Neuronal stem cell (in vitro differentiated cells): ENCODE data around the gene TRPM7.

Experiments
- DNase-seq: peaks from one replicate; pipeline ENCODE4 v3.0.0-alpha.2; 2013; ENCODE audit warnings: low spot score
- H2AFZ ChIP-seq: one replicate; pipeline ENCODE4 v1.6.1; 2013; ENCODE audit warnings: mild to moderate bottlenecking, low read length, inconsistent platforms
- H2AK5ac ChIP-seq: 2 replicates; pipeline ENCODE4 v1.6.1; 2013; ENCODE audit warnings: low read depth, mild to moderate bottlenecking, inconsistent platforms, low read length, moderate library complexity, mixed read lengths
- H2BK120ac ChIP-seq: 2 replicates; pipeline ENCODE4 v1.6.1; 2013; ENCODE audit warnings: low read depth, mild to moderate bottlenecking, inconsistent platforms, low read length, moderate library complexity, mixed read lengths
- H2BK12ac ChIP-seq: one replicate; pipeline ENCODE4 v1.6.1; 2013; ENCODE audit warnings: low read length, inconsistent platforms
- H2BK15ac ChIP-seq: 2 replicates; pipeline ENCODE4 v1.6.1; 2013; ENCODE audit warnings: mild to moderate bottlenecking, low read length, inconsistent platforms, mixed read lengths
- H2BK5ac ChIP-seq: one replicate; pipeline ENCODE4 v1.6.1; 2013; ENCODE audit warnings: inconsistent platforms, mild to moderate bottlenecking, low read length, moderate library complexity
- H3K14ac ChIP-seq: one replicate; pipeline ENCODE4 v1.6.1; 2013; ENCODE audit warnings: low read length, inconsistent platforms
- H3K18ac ChIP-seq: 2 replicates; pipeline ENCODE4 v1.6.1; 2013; ENCODE audit warnings: low read length, inconsistent platforms
- H3K23ac ChIP-seq: 2 replicates; pipeline ENCODE4 v1.6.1; 2013; ENCODE audit warnings: low read depth, mild to moderate bottlenecking, mixed read lengths, low read length, inconsistent platforms; ENCODE audit not compliant: poor library complexity
- H3K27ac ChIP-seq: replicated peaks from 3 replicates; pipeline ENCODE4 v1.5.1; 2013; ENCODE audit warnings: low read length, inconsistent platforms
- H3K27me3 ChIP-seq, 3 experiments: 2 replicates each; pipeline ENCODE4 v1.6.1; 2013; ENCODE audit warnings: low read length in 3 of 3, mild to moderate bottlenecking in 2 of 3, inconsistent platforms in 1 of 3, low read depth in 1 of 3, mixed read lengths in 1 of 3, moderate library complexity in 1 of 3; ENCODE audit not compliant: control insufficient read depth in 3 of 3, insufficient read depth in 3 of 3
- H3K36me3 ChIP-seq, 2 donors: replicated peaks in 1 of 2; 2 replicates each; pipeline ENCODE4 v1.6.1; 2013; ENCODE audit warnings: low read length in 2 of 2; ENCODE audit not compliant: control insufficient read depth in 2 of 2, insufficient read depth in 2 of 2
- H3K4ac ChIP-seq: 2 replicates; pipeline ENCODE4 v1.6.1; 2013; ENCODE audit warnings: inconsistent platforms, mild to moderate bottlenecking, low read length, moderate library complexity
- H3K4me1 ChIP-seq, 2 donors: 1 replicate in 1 of 2; 2 replicates in 1 of 2; pipeline ENCODE4 v1.6.1; 2013; ENCODE audit warnings: low read length in 2 of 2, low read depth in 1 of 2; ENCODE audit not compliant: control insufficient read depth in 2 of 2, insufficient read depth in 1 of 2
- H3K4me2 ChIP-seq: one replicate; pipeline ENCODE4 v1.6.1; 2013; ENCODE audit warnings: mild to moderate bottlenecking, low read length, inconsistent platforms; ENCODE audit not compliant: insufficient read depth, poor library complexity, severe bottlenecking
- H3K4me3 ChIP-seq, 2 donors: 2 replicates each; pipeline ENCODE4 v1.5.1; 2013; ENCODE audit warnings: low read length in 2 of 2, mild to moderate bottlenecking in 2 of 2, inconsistent platforms in 1 of 2, moderate library complexity in 1 of 2
- H3K79me1 ChIP-seq: one replicate; pipeline ENCODE4 v1.6.1; 2013; ENCODE audit warnings: low read depth, mild to moderate bottlenecking, inconsistent platforms, low read length, moderate library complexity
- H3K9ac ChIP-seq: one replicate; pipeline ENCODE4 v1.6.1; 2013; ENCODE audit warnings: mild to moderate bottlenecking, low read depth, low read length, inconsistent platforms; ENCODE audit not compliant: poor library complexity
- H3K9me3 ChIP-seq, 2 donors: replicated peaks in 1 of 2; 2 replicates each; pipeline versions ENCODE3 to v1.6.1; 2013; ENCODE audit warnings: low read length in 2 of 2, mild to moderate bottlenecking in 2 of 2, inconsistent platforms in 1 of 2, low read depth in 1 of 2, mixed read lengths in 1 of 2, moderate library complexity in 1 of 2; ENCODE audit not compliant: control insufficient read depth in 2 of 2, insufficient read depth in 1 of 2
- H4K8ac ChIP-seq: one replicate; pipeline ENCODE4 v1.6.1; 2013; ENCODE audit warnings: low read depth, mild to moderate bottlenecking, inconsistent platforms, low read length, moderate library complexity
- H4K91ac ChIP-seq: one replicate; pipeline ENCODE4 v1.6.1; 2013; ENCODE audit warnings: low read length, low read depth, mild to moderate bottlenecking, inconsistent platforms; ENCODE audit not compliant: poor library complexity
- WGBS, 2 donors: extraction: QIAGEN DNeasy Blood & Tissue Kit; methylation state at CpG; one replicate each; pipeline ENCODE4 v1.1.7; 2013; ENCODE audit warnings: missing lambda C conversion rate in 2 of 2, mixed read lengths in 1 of 2; ENCODE audit not compliant: insufficient read length in 2 of 2, insufficient replicate concordance in 1 of 2; ENCODE audit errors: extremely low coverage in 2 of 2; 5-methylcytosine and 5-hydroxymethylcytosine counted together

Gene TRPM7

DNA sequence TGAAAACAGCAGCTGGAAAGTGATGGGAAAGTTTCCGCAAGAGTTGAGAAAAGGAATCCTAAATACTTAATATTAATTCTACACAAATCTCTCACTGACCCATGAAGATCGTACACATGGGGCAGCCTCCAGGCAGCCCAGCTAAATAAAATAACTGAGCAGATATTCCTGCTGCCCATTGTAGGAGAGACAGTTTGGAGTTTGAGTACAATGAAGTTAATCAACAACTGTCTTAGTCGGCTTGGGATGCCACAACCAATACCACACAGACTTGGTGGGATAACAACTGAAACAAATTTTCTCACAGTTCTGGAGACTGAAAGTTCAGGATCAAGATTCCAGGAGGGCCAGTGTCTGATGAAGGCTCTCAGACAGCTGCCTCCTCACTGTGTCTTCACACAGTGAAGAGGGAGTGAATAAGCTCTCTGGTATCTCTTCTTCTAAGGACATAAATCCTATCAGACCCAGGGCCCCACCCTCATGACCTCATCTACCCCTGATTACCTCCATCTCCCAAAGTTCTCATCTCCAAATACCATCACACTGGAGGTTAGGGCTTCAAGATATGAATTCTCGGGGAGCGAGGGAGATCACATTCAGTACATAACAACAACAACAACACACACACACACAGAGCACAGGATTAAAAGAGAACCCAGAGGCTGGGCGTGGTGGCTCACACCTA is 9.7 kb downstream of the TRPM7 start:
- H2AFZ ChIP-seq, result no peak overlapping the region
- no CpG with 5 or more reads among the region's 6 CpGs for WGBS, 2 donors
- no peaks in the 10 kb centered on the region for H3K27me3 ChIP-seq
- no peak overlapping the region for H3K14ac ChIP-seq
- H3K79me1 ChIP-seq, result peaks cover 7% of the 10 kb centered on the region
- no peak overlapping the region for H3K4me3 ChIP-seq
- no peak overlapping the region for H3K23ac ChIP-seq
- peaks cover 0 to 48% of the 10 kb centered on the region in 2 donors for H3K36me3 ChIP-seq
- no peak overlapping the region for H3K9ac ChIP-seq
- no peak overlapping the region for H2BK5ac ChIP-seq
- DNase-seq, result no peak
- H2BK15ac ChIP-seq, result no peak overlapping the region
- H2BK120ac ChIP-seq, result no peak overlapping the region
- no peak overlapping the region for H3K27ac ChIP-seq
- H3K9me3 ChIP-seq, result no peaks in the 10 kb centered on the region
- H3K4ac ChIP-seq, result no peak overlapping the region
- H2AK5ac ChIP-seq, result no peak overlapping the region
- H4K91ac ChIP-seq, result no peak overlapping the region
- H4K8ac ChIP-seq, result no peak overlapping the region
- H3K4me2 ChIP-seq, result no peak overlapping the region
- H3K4me1 ChIP-seq, result no peaks in the 10 kb centered on the region
- no peak overlapping the region for H3K18ac ChIP-seq
- H2BK12ac ChIP-seq, result no peak overlapping the region

DNA sequence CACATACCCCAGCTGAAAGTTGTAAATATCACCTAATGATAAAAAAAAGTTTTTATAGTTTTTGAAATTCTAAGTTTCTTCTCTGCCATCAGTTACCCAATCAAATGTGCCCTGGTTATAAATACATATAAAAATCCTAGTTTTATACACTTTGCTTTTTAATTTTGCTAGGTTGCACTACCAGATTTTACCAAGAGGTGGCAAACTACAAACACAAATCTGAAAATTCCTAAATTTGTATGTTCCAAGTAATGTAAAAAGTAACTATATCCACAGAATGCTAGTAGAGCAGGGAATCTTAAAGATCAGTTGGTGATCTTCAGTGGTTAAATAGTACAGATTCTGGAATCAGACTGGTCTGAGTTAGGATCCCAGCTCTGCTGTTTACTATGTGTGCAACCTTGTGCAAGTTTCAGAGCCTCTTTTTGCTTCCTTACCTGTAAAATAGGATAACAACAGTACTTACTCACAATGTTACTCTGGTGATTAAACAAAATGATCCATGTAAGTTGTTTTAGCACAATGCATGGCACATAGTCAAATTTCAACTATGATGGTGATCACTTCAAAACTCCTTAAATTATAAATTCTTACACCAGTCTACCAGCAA is 11.0 kb downstream of the TRPM7 start:
- Histone ChIP-seq H2BK5ac (no peak overlapping the region), H3K23ac (no peak overlapping the region), H3K79me1 (peaks cover 8% of the 10 kb centered on the region), H4K91ac (no peak overlapping the region), H3K4ac (no peak overlapping the region), H2AFZ (no peak overlapping the region), H3K27ac (no peak overlapping the region), H2BK15ac (no peak overlapping the region), H3K4me2 (no peak overlapping the region), H3K27me3 (no peaks in the 10 kb centered on the region), H2BK120ac (no peak overlapping the region), H3K18ac (no peak overlapping the region), H2BK12ac (no peak overlapping the region), H3K4me3 (no peak overlapping the region), H4K8ac (no peak overlapping the region), H2AK5ac (no peak overlapping the region), H3K9me3 (no peaks in the 10 kb centered on the region), H3K9ac (no peak overlapping the region), H3K36me3 (peaks cover 0 to 43% of the 10 kb centered on the region in 2 donors), H3K14ac (no peak overlapping the region), H3K4me1 (no peaks in the 10 kb centered on the region)
- no peak for DNase-seq

DNA sequence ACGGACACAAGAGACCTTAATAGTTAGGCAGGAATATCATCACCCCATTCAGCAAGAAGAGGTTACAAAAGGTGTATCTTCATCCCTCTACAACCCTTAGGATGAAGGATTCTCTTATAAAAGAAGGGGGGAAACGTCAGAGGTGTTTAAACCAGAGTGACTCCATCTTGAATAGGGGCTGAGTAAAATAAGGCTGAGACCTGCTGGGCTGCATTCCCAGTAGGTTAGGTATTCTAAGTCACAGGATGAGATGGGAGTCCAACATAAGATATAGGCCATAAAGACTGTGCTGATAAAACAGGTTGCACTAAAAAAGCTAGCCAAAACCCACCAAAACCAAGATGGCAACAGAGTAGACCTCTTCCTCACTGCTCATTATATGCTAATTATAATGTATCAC is 16.5 kb downstream of the TRPM7 start:
- Histone ChIP-seq H2AFZ (no peak overlapping the region), H3K4me1 (no peaks in the 10 kb centered on the region), H3K18ac (no peak overlapping the region), H4K91ac (no peak overlapping the region), H3K9me3 (peaks cover 3 to 17% of the 10 kb centered on the region in 2 donors), H3K4me3 (no peak overlapping the region), H2BK15ac (no peak overlapping the region), H2BK5ac (no peak overlapping the region), H4K8ac (no peak overlapping the region), H2BK12ac (no peak overlapping the region), H3K4ac (no peak overlapping the region), H3K14ac (no peak overlapping the region), H2AK5ac (no peak overlapping the region), H3K27me3 (no peaks in the 10 kb centered on the region), H3K79me1 (peaks cover 4% of the 10 kb centered on the region), H3K4me2 (no peak overlapping the region), H3K36me3 (peaks cover 2 to 73% of the 10 kb centered on the region in 2 donors), H3K23ac (no peak overlapping the region), H3K9ac (no peak overlapping the region), H2BK120ac (no peak overlapping the region), H3K27ac (no peak overlapping the region)
- WGBS, 2 donors, result no CpG with 5 or more reads among the region's 2 CpGs
- DNase-seq, result no peak

DNA sequence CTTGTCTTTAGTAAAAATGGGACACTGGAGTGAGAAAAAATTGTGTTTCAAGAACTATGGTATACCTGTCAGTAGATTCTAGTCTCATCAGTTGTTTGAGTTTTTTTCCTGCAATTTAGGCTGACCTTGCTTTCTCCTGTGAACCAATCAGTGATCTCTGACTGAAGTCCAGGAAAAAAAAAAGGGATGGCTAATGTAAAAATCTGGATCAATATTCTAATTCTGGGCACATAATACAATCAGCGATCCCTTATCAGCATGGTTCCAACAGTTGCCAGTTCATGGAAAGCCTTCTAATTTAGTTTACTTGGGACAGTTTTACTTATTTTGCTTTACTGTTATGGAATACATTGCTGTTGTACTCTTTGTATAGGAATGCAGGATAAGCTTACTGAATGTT is 17.0 kb downstream of the TRPM7 start:
- Histone ChIP-seq H2BK12ac (no peak overlapping the region), H3K23ac (no peak overlapping the region), H2BK5ac (no peak overlapping the region), H4K8ac (no peak overlapping the region), H3K4me1 (no peaks in the 10 kb centered on the region), H3K36me3 (peaks cover 2 to 74% of the 10 kb centered on the region in 2 donors), H2AK5ac (no peak overlapping the region), H3K14ac (no peak overlapping the region), H2BK120ac (no peak overlapping the region), H3K27ac (no peak overlapping the region), H3K9ac (no peak overlapping the region), H3K27me3 (no peaks in the 10 kb centered on the region), H2AFZ (no peak overlapping the region), H3K9me3 (peaks cover 3 to 17% of the 10 kb centered on the region in 2 donors), H3K4me3 (no peak overlapping the region), H4K91ac (no peak overlapping the region), H3K4ac (no peak overlapping the region), H2BK15ac (no peak overlapping the region), H3K79me1 (peaks cover 4% of the 10 kb centered on the region), H3K4me2 (no peak overlapping the region), H3K18ac (no peak overlapping the region)
- WGBS, 2 donors, result no CpG with 5 or more reads among the region's 1 CpG
- DNase-seq, result no peak
